ENCODE data around the gene CHPT1. TPM values are rescaled to one million over a fixed set of nuclear protein-coding genes. Genes with fewer than 3 reads are reported as not detected.
"Not testable (repeated sequence)": the region's sequence is repeated elsewhere in the genome, so short reads cannot be mapped to it uniquely, and the experiment has no call there.

The CHPT1 gene
- total RNA-seq, 1 experiment from 2014 or later, result 82.5 TPM

GRCh38 chr12:101719566-101719965, 22.1 kb downstream of the CHPT1 start:
- no peak for DNase-seq (ENCODE audit: low read depth)

- DNase-seq (ENCODE audit: low read depth), result no peak
Observed at GRCh38 chr12:101720118-101720517, 22.7 kb downstream of the CHPT1 start.

GRCh38 chr12:101722392-101722791, 25.0 kb downstream of the CHPT1 start:
- no peak for DNase-seq (ENCODE audit: low read depth)

- no peak for DNase-seq (ENCODE audit: low read depth)
Observed at GRCh38 chr12:101727098-101727497, 29.7 kb downstream of the CHPT1 start.

GRCh38 chr12:101729842-101730241, 32.4 kb downstream of the CHPT1 start:
- no peak for DNase-seq (ENCODE audit: low read depth)

- no peak for DNase-seq (ENCODE audit: low read depth)
Observed at GRCh38 chr12:101732318-101732717, 34.9 kb downstream of the CHPT1 start.

- no peak for DNase-seq (ENCODE audit: low read depth)
Observed at GRCh38 chr12:101733166-101733565, 35.7 kb downstream of the CHPT1 start.

GRCh38 chr12:101734482-101734881, 37.0 kb downstream of the CHPT1 start:
- not testable (repeated sequence) for DNase-seq (ENCODE audit: low read depth)

GRCh38 chr12:101737476-101737875, 40.0 kb downstream of the CHPT1 start:
- DNase-seq (ENCODE audit: low read depth), result no peak

GRCh38 chr12:101738920-101739665, 41.7 kb downstream of the CHPT1 start, which contains the start of gene SYCP3:
TSS of gene SYCP3 (minus strand) at chr12:101739462. CDS start at chr12:101737935, 1,527 bp downstream.
- no peak for DNase-seq (ENCODE audit: low read depth)

- DNase-seq (ENCODE audit: low read depth), result no peak
Observed at GRCh38 chr12:101740566-101740965, 43.1 kb downstream of the CHPT1 start.

- DNase-seq (ENCODE audit: low read depth), result no peak
Observed at GRCh38 chr12:101740980-101741379, 43.5 kb downstream of the CHPT1 start.

GRCh38 chr12:101743242-101743641, 45.8 kb downstream of the CHPT1 start:
- DNase-seq (ENCODE audit: low read depth), result no peak

- DNase-seq (ENCODE audit: low read depth), result no peak
Observed at GRCh38 chr12:101743724-101744472, 46.5 kb downstream of the CHPT1 start.

GRCh38 chr12:101745481-101745880, 48.0 kb downstream of the CHPT1 start:
- DNase-seq (ENCODE audit: low read depth), result no peak

- no peak for DNase-seq (ENCODE audit: low read depth)
Observed at GRCh38 chr12:101746196-101746595, 48.8 kb downstream of the CHPT1 start.

GRCh38 chr12:101746661-101747060, 49.2 kb downstream of the CHPT1 start:
- no peak for DNase-seq (ENCODE audit: low read depth)

- DNase-seq (ENCODE audit: low read depth), result no peak
Observed at GRCh38 chr12:101747697-101748096, 50.3 kb downstream of the CHPT1 start.

GRCh38 chr12:101748907-101749306, 51.5 kb downstream of the CHPT1 start:
- no peak for DNase-seq (ENCODE audit: low read depth)

GRCh38 chr12:101749657-101750056, 52.2 kb downstream of the CHPT1 start:
- DNase-seq (ENCODE audit: low read depth), result no peak

- no peak for DNase-seq (ENCODE audit: low read depth)
Observed at GRCh38 chr12:101750152-101750551, 52.7 kb downstream of the CHPT1 start.

- peak; percentile 15 for DNase-seq (ENCODE audit: low read depth)
Observed at GRCh38 chr12:101759396-101760047, 62.1 kb downstream of the CHPT1 start.

Data from HT1080 (cell line).